ENCODE results near the gene UPK3A.
A peak's percentile ranks its signal among the peaks of the same experiment; 100 is the strongest.

Gene UPK3A

DNA sequence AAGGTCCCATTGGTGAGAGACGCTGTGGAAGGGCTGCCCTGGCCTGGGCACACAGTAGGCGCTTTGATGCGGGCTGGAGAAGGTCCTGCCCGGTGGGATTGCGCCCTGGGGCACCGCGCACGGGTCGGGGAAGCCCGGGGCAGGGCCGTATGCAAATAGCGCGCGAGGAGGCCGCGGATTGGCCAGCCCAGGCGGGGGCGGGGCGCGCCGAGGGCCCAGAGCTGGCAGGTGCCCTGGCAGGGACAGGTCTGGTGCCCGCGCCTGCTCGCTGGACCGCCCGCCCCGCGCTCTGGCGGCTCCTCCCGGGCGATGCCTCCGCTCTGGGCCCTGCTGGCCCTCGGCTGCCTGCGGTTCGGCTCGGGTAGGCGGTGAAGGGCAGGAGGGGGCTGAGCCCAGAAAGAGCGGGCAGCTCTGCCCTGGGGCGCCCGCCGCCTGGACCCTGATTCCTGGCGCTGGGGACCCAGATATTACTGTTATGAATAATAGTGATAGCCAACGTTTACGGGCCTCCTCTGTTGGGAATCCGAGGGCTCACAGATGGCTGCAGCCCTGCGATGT, at the start of gene UPK3A:
UPK3A (plus strand) TSS at position 245 of the 558 bp plus-strand sequence; CDS start at position 310, 65 bp downstream.
- no peak for DNase-seq (ENCODE audit: low spot score)

- no peak for DNase-seq (ENCODE audit: low spot score)
Measured at GRCh38 chr22:45235101-45235777, 49.5 kb upstream of the UPK3A start.

- DNase-seq (ENCODE audit: low spot score): no peak
Measured at GRCh38 chr22:45235851-45236342, 48.9 kb upstream of the UPK3A start.

DNA sequence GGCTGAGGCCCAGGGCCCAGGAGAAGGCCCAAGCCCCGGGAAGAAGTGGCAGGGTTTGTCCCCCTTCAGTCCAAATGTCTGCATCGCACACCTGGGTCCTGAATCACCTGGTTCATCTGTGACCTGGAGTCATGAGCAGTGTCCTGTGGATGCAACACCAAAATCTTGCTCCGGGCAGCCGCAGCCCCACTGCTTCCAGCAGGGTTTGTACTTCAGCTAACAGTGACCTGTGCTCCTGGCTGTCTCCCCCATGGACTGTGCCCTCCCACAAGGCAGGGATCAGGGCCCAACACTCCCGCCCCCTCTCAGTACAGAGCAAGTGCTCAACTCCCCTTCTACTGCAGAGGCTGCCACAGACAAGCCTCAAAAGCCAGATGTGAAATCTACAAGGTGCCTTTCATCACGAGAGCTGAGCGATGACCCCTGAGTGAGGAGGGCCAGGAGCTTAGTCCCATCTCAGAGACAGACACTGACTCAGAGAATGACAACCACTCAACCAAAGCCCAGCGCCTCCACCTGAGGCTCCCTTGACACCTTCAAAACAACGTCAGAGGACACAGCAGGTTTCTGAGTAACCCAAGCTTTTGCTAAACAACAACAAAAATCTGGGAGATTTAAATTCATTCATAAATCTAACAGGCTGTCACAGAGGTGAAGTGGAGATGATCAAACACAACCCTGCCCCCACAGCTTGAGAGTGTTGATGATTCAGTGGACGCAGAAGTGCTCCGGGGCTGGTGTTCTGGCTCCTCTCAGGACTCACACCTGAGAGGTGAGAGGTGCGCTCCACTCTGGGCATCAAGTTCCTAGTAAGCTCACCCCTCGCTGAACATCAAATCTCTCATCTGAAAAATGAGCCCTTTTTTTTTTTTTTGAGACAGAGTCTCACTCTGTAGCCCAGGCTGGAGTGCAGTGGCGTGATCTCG, 47.4 kb upstream of the UPK3A start:
- DNase-seq (ENCODE audit: low spot score): no peak

DNA sequence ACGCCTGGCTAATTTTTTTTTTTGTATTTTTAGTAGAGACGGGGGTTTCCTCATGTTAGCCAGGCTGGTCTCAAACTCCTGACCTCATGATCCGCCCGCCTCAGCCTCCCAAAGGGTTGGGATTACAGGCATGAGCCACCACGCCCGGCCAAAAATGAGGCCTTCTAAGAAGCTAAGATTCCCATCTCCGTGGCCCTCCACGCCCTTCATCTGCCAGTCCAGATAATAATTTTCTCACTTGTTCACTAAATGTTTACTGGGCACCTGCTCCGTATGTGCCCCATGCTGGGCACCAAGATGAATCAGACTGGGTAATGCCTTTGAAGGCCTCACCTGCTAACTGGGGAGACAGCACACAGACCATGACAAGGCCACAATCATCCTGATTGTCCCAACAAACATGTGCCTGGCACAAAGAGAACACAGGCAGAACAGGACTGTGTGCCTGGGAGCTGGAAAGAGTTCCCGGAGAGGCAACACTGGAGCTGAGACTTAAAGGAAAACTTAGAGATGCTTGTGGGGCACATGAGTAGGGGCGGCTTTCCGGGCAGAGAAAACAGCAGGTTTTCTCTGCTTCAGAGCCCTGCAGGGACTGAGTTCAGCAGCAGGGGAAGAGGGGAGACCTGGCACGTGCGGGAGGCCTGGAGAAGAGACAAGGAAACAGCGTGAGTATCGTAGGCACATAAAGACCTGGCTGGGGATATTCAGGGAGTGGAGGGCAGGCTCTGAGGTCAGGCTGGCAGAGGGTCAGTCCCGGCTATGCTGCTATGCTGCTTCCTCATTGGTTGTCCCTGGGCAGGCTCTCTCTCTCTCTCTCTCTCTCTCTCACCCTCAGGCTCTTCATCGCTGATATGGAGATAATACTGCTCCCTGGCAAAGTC, 46.4 kb upstream of the UPK3A start:
- DNase-seq (ENCODE audit: low spot score): no peak

DNA sequence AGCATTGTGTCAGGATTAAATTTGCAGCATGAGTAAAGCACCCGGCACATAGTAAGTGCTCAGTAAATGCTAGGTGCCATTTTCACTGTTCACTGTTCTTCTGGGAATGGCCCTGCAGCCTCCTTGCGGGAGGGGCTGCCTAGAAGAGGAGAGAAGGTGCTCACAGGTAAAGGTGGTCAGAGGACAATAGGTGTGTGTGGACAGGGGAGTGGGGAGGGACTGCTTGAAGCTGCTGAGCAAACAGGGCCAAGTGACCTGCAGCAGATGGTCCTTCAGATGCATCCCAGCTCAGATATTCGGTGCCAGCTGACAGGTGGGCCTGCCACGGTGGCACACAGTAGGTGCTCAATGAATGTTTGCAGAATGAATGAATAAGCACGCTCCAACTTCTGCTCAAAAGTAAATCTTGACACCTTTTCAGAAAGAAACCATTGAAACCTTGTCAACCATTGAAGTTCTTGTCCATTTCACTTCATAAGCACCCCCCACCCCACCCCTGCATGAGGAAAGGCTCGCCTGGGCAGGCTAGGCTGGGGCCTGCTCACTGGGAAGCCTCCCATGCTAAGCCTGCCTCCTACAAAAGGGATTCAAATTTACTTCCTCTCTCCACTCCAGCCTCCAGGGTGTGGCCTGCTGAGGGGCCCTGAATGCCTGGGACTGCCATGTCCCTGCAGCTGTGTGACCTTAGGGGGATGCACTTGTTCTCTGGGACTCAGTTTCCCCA, 45.6 kb upstream of the UPK3A start:
- no peak for DNase-seq (ENCODE audit: low spot score)

DNA sequence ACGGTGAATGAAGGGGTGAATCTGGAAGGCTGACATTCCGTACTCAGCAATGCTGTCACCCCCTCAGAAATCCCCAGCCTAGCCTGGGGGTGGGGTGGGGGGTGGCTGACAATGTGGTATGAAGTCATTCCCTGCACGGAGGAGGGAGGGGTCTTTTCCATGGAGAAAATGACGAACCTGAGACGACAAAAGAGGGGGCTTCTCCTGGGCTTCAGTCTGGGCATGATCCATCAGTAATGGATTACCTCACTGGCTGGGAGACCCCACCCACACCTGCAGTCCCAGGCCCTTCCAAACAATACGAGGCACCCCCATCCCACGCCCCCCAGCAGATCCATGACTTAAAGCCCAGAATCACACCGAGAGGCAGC, 45.1 kb upstream of the UPK3A start:
- no peak for DNase-seq (ENCODE audit: low spot score)

- no peak for DNase-seq (ENCODE audit: low spot score)
Measured at GRCh38 chr22:45240104-45240809, 44.5 kb upstream of the UPK3A start.

- DNase-seq (ENCODE audit: low spot score): peak; percentile 92
Measured at GRCh38 chr22:45240810-45241631, 43.7 kb upstream of the UPK3A start, which contains the start of gene KIAA0930. Gene KIAA0930 (minus strand): TSS chr22:45240894. CDS start chr22:45240703, 191 bp downstream.

- no peak for DNase-seq (ENCODE audit: low spot score)
Measured at GRCh38 chr22:45242778-45243191, 42.0 kb upstream of the UPK3A start.

DNA sequence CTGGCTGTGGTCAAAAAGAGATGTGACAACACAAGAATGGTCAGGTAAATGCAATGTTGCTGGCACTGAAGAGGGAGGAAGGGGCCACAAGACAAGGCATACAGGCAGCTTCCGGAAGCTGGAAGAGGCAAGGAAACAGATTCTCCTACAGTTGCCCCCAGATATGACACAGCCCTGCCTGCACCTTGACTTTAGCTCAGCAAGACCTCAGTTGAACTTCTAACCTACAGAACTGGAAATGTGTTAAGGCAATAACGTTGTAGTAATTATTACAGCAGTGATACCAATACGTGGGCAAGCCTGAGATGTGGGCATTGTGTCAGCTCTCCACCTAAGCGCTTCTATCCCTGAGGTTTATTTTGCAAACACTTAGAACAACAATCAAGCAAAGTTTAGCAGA, 39.8 kb upstream of the UPK3A start:
- no peak for DNase-seq (ENCODE audit: low spot score)

GRCh38 chr22:45246060-45246985, 38.4 kb upstream of the UPK3A start:
- peak; percentile 86 for DNase-seq (ENCODE audit: low spot score)

DNA sequence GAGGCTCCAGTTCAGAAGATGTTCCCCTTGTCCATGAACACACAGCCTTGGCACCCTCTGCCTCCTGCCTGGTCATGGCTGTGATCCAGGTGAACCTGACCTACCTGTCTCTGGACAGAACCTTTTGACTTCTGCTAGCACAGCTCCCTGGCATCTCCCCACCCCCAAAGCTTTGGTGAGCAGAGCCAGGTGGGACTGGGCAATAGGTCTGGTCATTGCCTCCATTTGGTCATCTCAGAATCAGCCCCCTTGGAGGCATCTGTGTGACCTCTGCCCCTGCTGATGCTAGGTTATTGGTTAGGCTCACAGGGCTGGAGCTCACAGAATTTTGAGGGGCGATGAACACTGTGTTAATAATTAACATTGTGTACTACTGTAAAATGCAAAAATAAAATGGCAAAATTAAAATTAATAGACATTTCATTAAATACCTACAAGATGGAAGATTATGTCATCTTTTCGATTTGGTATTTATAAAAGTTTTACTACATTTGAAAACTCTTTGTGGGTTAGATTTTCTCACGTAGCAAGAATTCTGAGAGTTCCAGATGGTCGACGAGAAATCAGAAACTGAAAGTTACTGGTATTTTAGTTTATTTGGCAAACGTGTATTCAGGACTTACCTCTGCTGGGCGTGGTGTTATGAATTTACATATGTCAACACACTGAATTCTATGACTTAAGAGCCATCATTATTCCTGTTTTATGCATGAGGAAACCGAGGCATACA, 35.8 kb upstream of the UPK3A start:
- no peak for DNase-seq (ENCODE audit: low spot score)

DNA sequence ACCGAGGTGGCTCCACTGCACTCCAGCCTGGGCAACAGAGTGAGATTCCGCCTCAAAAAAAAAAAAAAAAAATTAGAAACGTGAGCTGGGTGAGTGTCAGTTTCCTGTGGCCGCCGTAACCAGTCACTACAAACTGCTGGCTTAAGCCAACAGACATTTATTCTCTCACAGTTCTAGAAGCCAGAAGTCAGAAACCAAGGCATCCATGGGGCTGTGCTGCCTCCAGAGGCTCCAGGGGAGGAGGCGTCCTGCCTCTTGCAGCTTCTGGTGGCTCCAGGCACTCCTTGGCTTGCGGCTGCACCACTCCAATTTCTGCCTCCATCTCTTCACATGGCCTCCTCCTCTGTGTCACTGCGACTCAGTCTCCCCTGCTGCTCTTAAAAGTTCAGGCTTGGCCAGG, 32.9 kb upstream of the UPK3A start:
- no peak for DNase-seq (ENCODE audit: low spot score)

DNA sequence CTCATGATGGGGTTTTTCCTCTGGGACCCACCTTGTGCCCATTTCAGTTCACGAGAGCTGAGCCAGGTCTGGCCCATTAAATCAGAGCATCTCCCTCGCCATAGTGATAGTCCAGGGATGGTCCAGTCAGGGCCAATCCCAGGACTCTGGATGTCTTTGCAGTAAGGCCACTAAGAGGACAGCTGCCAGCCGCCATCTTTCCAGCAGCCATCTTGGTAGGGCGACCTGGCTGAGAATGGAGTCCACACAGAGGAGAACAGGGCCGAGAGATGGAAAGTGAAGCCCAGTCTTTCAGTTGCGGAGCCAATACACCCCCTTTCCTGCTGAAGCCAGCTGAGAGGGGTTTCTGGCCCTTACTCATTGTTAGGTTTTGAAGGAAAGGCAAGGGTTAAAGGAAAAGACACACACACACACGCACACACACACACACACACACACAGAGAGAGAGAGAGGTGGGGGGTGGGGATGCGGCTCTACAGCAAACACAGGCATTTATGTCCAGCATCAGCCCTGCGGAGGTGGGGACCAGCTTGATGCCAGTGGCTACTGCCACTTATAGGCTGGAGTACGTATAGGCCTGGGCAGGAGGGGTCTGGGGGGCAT, 31.6 kb upstream of the UPK3A start:
- no peak for DNase-seq (ENCODE audit: low spot score)

GRCh38 chr22:45254388-45254787, 30.4 kb upstream of the UPK3A start:
- DNase-seq (ENCODE audit: low spot score): no peak

GRCh38 chr22:45254789-45255278, 29.9 kb upstream of the UPK3A start:
- no peak for DNase-seq (ENCODE audit: low spot score)

Data from HuH-7 (cell line).